ENCODE results near the gene USE1. TPM values are rescaled to one million over a fixed set of nuclear protein-coding genes. Genes with fewer than 3 reads are reported as not detected.
A peak's percentile ranks its signal among the peaks of the same experiment; 100 is the strongest.

Gene USE1
- total and polyA plus RNA-seq, 9 of the 15 experiments (the other 6 are each of a cell fraction or from before 2014, with no cell fraction given): 17.3 to 52.4 (median 34.0) TPM

GRCh38 chr19:17202249-17202648 lies 12.9 kb upstream of the USE1 start:
- peaks cover 61% of the 10 kb centered on the region; the same call in 2 of the 3 replicates for H3K36me3 ChIP-seq (ENCODE audit: control insufficient read depth, insufficient read depth, low read length)
- FAIRE-seq: no peak

More at GRCh38 chr19:17202249-17202648, 12.9 kb upstream of the USE1 start:
- Histone ChIP-seq H3K27me3 (ENCODE audit: control insufficient read depth in 2 of 2, insufficient read depth in 2 of 2, low read length in 2 of 2) (no peaks in the 10 kb centered on the region), H4K20me1 (replicated peaks; ENCODE audit: control insufficient read depth, insufficient read depth, low read length) (no peaks in the 10 kb centered on the region), H3K9me3 (replicated peaks; ENCODE audit: control insufficient read depth, insufficient read depth, low read depth, low read length) (no peaks in the 10 kb centered on the region), H3K4me2 (ENCODE audit: insufficient read depth, low read length) (no peak overlapping the region), H3K9me1 (ENCODE audit: control insufficient read depth, insufficient read depth, low read length) (no peaks in the 10 kb centered on the region), H2AFZ (ENCODE audit: low read depth, low read length) (no peak overlapping the region), H3K27ac (ENCODE audit: extremely low read depth, low read depth, low read length) (no peak overlapping the region), H3K79me2 (ENCODE audit: control insufficient read depth, insufficient read depth, low read length) (no peaks in the 10 kb centered on the region), H3K9ac (ENCODE audit: insufficient read depth in 1 of 2, low read depth in 2 of 2, low read length in 2 of 2) (no peak overlapping the region), H3K4me3 (no peak overlapping the region), H3K4me1 (replicated peaks in 1 of 2; ENCODE audit: control insufficient read depth in 2 of 2, insufficient read depth in 2 of 2, low read length in 2 of 2) (peaks cover 0 to 24% of the 10 kb centered on the region in 2 experiments; a peak in 1 of 5 replicates)
- intact Hi-C loops (cut with micrococcal nuclease): loop anchor here (10.0 kb wide), 1 partner anchor 127 kb away; the partner anchor contains the start of genes HAUS8 and MYO9B
- ATAC-seq (no peak), DNase-seq (ENCODE audit: extremely low read depth in 1 of 4, low spot score in 3 of 4) (no peak)
- WGBS (ENCODE audit: insufficient coverage, low coverage, missing lambda C conversion rate): 79% methylated on average over 9 of the region's 9 CpGs
- no TSS peak for BruUV-seq (replicated peaks)
- ChIA-PET POLR2A (no interaction called here), CTCF (ENCODE audit: low intra/inter-chr PET ratio) (interaction anchor here (0.6 kb wide), 1 partner anchor 92 kb away, joined by 3 read pairs; no protein-coding TSS in a partner anchor)
- TF ChIP-seq KLF13 (tag; IDR thresholded peaks at IDR 0.05; ENCODE audit: borderline replicate concordance, low read depth): 0 out of 2 replicates have a peak, but pooled peaks have one; percentile 8
- TF ChIP-seq TBP (optimal IDR thresholded peaks at IDR 0.05; ENCODE audit: low read depth, low read length): no peak
- no peak for TF ChIP-seq ZNF239 (CRISPR knock-in tag; IDR thresholded peaks at IDR 0.05)
- TF ChIP-seq POLR2B (IDR thresholded peaks at IDR 0.05; ENCODE audit: low read depth, partially characterized antibody): peak; percentile 22
- peak; percentile 21; the same call in 1 of the 2 replicates for TF ChIP-seq MYNN (IDR thresholded peaks at IDR 0.05)
- no peak for TF ChIP-seq MYNN (CRISPR knock-in tag; IDR thresholded peaks at IDR 0.05)
- TF ChIP-seq ARHGAP35 (IDR thresholded peaks at IDR 0.05; ENCODE audit: partially characterized antibody): no peak
- peak in 1 of 2 experiments; percentile 27; a peak in 1 of 4 replicates for TF ChIP-seq HDAC1 (IDR thresholded peaks at IDR 0.05)
- no peak for TF ChIP-seq ELK1 (CRISPR knock-in tag; IDR thresholded peaks at IDR 0.05)
- TF ChIP-seq ZNF354B (CRISPR knock-in tag; IDR thresholded peaks at IDR 0.05): no peak
- TF ChIP-seq POLR2G (IDR thresholded peaks at IDR 0.05; ENCODE audit: low read depth, low read length): 0 out of 2 replicates have a peak, but pooled peaks have one; percentile 14
- no peak for TF ChIP-seq ZNF347 (CRISPR knock-in tag; IDR thresholded peaks at IDR 0.05; ENCODE audit: low read depth)
- TF ChIP-seq ZNF444 (CRISPR knock-in tag; IDR thresholded peaks at IDR 0.05): no peak
- no peak for TF ChIP-seq SMAD2 (IDR thresholded peaks at IDR 0.05; ENCODE audit: low read depth, low read length)
- in situ Hi-C loops (cut with MboI): loop anchor here (5.0 kb wide), 1 partner anchor 75 kb away; no protein-coding TSS in a partner anchor

Data from K562 (cell line).